GM18498 (cell line): ENCODE data around the gene AKAP12.
"Not testable (repeated sequence)": the region's sequence is repeated elsewhere in the genome, so short reads cannot be mapped to it uniquely, and the experiment has no call there.

Experiments used
- ATAC-seq: cut with Tn5 transposase; IDR thresholded peaks from one replicate; pipeline ENCODE4 v1.9.1; 2021; ENCODE audit warnings: mild to moderate bottlenecking, moderate library complexity; ENCODE audit not compliant: unreplicated experiment

AKAP12 gene

DNA sequence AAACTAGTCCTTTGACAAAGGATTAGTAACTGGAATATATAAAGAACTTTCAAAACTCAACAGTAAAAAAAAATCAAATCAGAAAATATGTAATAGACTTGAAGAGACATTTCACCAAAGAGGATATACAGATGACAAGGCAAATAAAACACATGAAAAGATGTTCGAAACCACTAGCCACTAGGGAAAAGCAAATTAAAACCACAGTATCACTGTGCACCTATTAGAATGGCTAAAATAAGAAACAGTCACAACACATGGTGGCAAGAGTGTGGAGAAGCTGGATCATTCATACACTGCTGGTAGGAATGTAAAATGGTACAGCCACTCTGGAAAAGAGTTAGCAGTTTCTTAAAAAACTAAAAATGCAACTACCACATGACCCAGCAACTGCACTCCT lies 136.7 kb downstream of the AKAP12 start:
- ATAC-seq = peak; percentile 32

GRCh38 chr6:151377095-151377494 lies 137.3 kb downstream of the AKAP12 start:
- no peak for ATAC-seq

GRCh38 chr6:151379933-151380847 lies 140.4 kb downstream of the AKAP12 start:
- ATAC-seq = peak; percentile 69

DNA sequence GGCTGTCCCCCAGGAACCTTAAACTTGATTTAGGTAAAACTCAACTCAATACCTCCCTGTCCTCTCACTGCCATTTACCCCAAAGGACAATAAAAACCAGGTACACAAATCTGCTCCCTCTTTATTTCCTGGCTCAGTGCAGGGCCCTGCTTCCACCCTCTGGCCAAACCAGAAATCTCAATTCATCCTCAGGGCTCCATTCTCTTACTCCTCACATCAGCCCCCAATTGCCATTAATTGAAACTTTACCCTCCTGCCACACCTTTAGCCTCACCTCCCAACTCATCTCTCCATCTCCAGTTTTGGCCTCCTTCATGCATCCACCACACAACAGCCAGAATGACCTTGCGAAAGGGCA lies 141.1 kb downstream of the AKAP12 start:
- peak; percentile 2 for ATAC-seq

GRCh38 chr6:151381722-151382121 lies 142.0 kb downstream of the AKAP12 start:
- ATAC-seq = no peak

DNA sequence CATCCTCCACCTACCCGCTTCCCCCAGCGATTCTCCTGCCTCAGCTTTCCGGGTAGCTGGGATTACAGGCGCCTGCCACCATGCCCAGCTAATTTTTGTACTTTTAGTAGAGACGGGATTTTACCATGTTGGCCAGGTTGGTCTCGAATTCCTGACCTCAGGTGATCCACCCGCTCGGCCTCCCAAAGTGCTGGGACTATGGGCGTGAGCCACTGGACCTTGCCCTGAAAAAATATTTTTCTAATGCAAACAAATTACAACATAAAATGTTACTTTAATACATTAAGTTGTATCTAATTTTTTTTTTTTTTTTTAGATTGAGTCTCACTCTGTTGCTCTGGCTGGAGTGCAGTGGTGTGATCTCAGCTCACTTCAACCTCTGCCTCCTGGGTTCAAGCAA lies 142.9 kb downstream of the AKAP12 start:
- ATAC-seq = not testable (repeated sequence)

GRCh38 chr6:151384151-151384550 lies 144.4 kb downstream of the AKAP12 start:
- ATAC-seq = no peak

GRCh38 chr6:151385177-151385576 lies 145.4 kb downstream of the AKAP12 start:
- ATAC-seq = no peak

DNA sequence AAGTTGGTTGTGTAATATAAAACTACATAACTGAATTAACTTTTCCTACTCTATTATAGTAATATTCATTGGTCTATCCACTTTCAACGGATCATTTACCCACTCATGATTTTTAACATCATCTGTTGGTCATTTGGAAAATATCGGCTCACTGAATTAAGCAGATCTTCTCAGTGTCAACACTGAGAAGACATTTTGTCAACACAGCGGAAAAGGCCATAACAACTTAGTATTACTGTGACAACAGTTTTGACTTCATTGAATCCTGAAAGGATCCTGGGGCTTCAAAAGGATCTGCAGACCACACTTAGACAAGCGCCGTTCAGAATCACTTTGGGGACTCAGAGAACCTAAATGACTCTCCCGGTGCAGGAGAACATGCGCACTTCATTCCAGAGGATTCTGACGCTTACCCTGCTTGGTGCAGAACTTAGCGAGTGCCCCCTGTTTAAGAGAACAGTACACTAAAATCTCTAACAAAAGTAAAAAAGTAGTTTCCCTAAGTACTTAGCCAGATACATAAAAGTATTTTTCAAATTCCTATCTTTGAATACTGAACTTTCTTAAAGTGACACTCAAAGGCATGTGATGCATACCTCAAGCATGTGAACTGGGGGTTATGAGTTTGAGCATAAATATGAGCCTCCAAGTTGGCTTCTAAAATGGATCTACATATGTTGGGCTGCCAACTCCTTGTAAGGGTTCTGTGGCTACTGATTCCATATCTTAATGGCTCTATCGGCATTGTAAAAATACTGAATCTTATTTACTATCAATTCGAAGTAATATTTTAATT lies 147.6 kb downstream of the AKAP12 start:
- no peak for ATAC-seq

DNA sequence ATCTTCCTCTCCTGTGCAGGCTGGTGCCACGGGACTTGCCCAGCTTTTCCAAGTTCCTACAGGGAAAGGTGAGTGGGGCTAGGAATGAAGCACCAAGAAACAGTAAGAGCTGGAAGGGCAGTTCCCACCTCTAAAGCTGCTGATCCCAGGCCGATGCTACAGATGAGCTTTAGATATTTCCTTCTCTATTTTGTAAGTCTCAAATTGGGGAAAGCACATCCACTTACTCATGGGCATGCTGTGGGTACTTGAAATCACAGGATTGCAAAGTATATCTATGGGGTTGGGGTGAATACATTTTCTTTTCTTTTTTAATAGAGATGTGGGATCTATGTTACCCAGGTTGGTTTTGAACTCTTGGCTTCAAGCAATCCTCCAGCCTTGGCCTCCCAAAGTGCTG lies 148.5 kb downstream of the AKAP12 start:
- no peak for ATAC-seq

- no peak for ATAC-seq
Measured at GRCh38 chr6:151388997-151389617, 149.3 kb downstream of the AKAP12 start.

DNA sequence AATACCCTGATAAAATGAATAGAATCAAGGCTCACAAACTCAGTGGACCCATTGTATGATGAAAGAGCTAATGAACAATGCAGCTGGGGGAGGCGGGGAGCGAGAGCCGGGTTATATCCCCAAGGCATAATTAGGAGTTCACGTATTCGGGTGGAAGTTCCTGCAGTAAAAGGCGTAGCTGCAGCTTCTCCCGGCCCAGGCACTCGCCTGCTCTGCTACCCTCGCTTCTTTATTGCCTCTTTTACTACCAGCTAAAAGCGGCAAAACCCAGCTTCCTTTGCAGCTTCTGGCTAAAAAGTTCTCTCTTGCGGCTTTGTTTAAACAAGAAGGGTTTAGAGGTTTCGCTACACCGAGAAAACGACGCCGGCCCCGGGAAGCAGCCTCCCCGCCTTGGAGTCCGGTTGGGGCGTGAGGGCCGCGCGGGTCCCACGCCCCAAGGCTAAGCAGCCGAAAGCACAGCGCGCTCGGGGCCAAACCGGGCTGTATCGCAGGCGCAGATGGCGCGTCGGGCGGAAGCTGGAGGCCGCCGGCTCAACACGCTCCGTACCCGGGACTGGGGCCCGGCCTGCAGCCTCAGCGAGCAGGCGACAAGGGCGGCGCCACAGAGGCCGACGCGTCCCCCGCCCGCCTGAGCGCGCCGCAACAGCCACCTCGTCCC lies 150.0 kb downstream of the AKAP12 start:
- peak; percentile 70 for ATAC-seq

DNA sequence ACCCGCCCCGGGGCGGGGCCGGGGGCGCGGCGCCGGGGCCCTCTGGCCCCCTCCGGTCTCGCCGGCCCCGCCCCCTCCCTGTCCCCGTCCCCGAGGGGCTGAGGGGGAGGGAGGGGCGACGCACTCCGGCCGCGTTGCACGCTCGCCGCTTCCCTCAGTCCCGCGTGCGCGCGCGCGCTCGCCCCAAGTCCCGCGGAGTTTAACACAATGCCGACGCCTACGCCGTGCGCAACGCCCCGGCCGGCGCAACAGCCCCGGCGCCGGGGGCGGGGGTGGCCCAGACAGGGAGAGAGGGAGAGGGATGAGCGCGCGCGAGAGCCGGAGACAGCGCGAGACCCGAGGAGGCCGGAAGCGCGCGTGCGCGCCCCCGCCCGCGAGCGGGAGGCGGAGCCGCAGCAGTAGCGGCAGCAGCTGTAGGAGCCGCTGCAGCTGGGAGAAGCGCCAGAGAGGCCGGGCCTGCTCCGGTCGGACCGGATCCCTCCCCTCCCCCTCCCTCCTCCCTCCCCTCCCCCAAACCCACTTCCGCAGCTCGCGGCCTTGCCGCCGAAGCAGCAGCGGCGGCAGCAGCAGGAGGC lies 150.6 kb downstream of the AKAP12 start:
- ATAC-seq = peak; percentile 83

GRCh38 chr6:151390851-151391470 lies 151.2 kb downstream of the AKAP12 start:
- ATAC-seq = peak; percentile 14

- peak; percentile 10 for ATAC-seq
Measured at GRCh38 chr6:151391471-151392413, 152.0 kb downstream of the AKAP12 start, which contains the start of gene ZBTB2. Gene ZBTB2, minus strand, starts transcription at chr6:151391559. Its CDS starts 17,922 bp downstream, at chr6:151373637.

- ATAC-seq = no peak
Measured at GRCh38 chr6:151392427-151392826, 152.7 kb downstream of the AKAP12 start.

DNA sequence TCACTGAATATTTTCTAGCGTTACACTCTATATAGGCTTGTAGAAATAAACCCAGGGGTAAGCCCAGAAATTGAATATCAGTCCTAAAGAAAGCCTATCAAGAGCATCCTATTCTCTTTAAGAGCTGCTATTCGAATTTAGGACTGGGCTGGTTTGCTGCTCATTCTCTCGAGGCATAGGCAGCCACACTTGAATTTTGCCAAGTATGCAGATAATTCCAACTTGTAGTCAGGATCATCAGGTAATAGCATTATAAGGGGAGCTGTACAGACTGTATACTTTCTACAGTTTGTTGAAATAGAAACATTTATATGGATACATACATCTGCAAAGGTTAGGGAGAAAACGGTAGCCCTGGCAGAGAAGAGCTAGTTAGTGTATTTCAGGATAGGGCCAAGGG lies 153.6 kb downstream of the AKAP12 start:
- no peak for ATAC-seq

DNA sequence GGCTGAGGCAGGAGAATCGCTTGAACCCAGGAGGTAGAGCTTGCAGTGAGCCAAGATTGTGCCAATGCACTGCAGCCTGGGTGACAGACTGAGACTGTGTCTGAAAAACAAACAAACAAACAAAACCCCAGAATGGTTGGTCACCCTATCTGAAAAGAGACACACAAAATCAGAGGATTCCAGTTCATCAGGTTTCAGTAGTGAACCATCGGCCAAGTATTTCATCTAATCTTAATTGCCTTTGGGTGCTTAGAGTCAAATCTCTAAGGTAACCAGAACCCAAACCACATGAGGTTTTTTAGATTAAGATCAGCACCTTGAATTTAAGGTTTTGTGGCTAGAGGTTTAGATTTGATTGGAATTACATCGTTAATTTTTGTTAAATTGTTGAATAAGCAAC lies 159.9 kb downstream of the AKAP12 start:
- no peak for ATAC-seq

GRCh38 chr6:151400473-151400872 lies 160.7 kb downstream of the AKAP12 start:
- ATAC-seq = no peak
